Measurements from ENCODE around the gene DLG3. TPM values are rescaled to one million over a fixed set of nuclear protein-coding genes. Genes with fewer than 3 reads are reported as not detected.

The DLG3 gene
- total and polyA plus RNA-seq, 4 experiments from 2014 or later, result 5.3 to 14.2 (median 12.0) TPM

- ChIA-PET POLR2A (ENCODE audit: partially characterized antibody) (no interaction called here), CTCF (ENCODE audit: partially characterized antibody) (no interaction called here)
- no peak for DNase-seq
- Histone ChIP-seq H3K36me3 (ENCODE audit: insufficient read depth, low read length) (no peaks in the 10 kb centered on the region), H3K4me3 (ENCODE audit: low read length in 2 of 2) (no peak overlapping the region), H3K9me3 (ENCODE audit: control insufficient read depth in 1 of 2, low read length in 2 of 2) (no peaks in the 10 kb centered on the region), H3K27me3 (ENCODE audit: insufficient read depth, low read length) (no peaks in the 10 kb centered on the region), H3K4me1 (ENCODE audit: insufficient read depth, low read length) (no peaks in the 10 kb centered on the region), H3K27ac (ENCODE audit: low read depth, low read length) (no peak overlapping the region)
- no peaks in the 10 kb centered on the region for H3K4me1 Mint-ChIP-seq
- no peak overlapping the region for H3K4me3 Mint-ChIP-seq
- H3K9me3 Mint-ChIP-seq, result no peaks in the 10 kb centered on the region
- H3K36me3 Mint-ChIP-seq, result no peaks in the 10 kb centered on the region
- no peaks in the 10 kb centered on the region for H3K27me3 Mint-ChIP-seq
- H3K27ac Mint-ChIP-seq, result no peak overlapping the region
- intact Hi-C loops (cut with micrococcal nuclease), result no loop called here
These were observed 23.0 kb upstream of the DLG3 start for GRCh38 chrX:70421618-70422017.

- Histone ChIP-seq H3K27me3 (ENCODE audit: insufficient read depth, low read length) (no peaks in the 10 kb centered on the region), H3K27ac (ENCODE audit: low read depth, low read length) (no peak within 1 kb of the TSS), H3K4me3 (ENCODE audit: low read length in 2 of 2) (no peak within 1 kb of the TSS), H3K4me1 (ENCODE audit: insufficient read depth, low read length) (no peaks in the 10 kb centered on the region), H3K9me3 (ENCODE audit: control insufficient read depth in 1 of 2, low read length in 2 of 2) (no peaks in the 10 kb centered on the region), H3K36me3 (ENCODE audit: insufficient read depth, low read length) (no peaks in the 10 kb centered on the region)
- intact Hi-C loops (cut with micrococcal nuclease), result no loop called here
- Mint-ChIP-seq H3K27ac (no peak within 1 kb of the TSS), H3K36me3 (no peaks in the 10 kb centered on the region), H3K4me3 (no peak within 1 kb of the TSS), H3K4me1 (no peaks in the 10 kb centered on the region), H3K27me3 (no peaks in the 10 kb centered on the region), H3K9me3 (no peaks in the 10 kb centered on the region)
- POLR2A ChIA-PET (ENCODE audit: partially characterized antibody), result no interaction called here
- CTCF ChIA-PET (ENCODE audit: partially characterized antibody), result interaction anchor here (0.8 kb wide), 1 partner anchor 9 kb away, joined by 3 read pairs; no protein-coding TSS in a partner anchor
- DNase-seq, result no peak
These were observed 21.7 kb upstream of the DLG3 start, which contains the start of gene GDPD2 for GRCh38 chrX:70422851-70423341. Gene GDPD2 (plus strand): TSS chrX:70423314. CDS start chrX:70424985, 1,671 bp downstream.

GRCh38 chrX:70423936-70424675 is 20.5 kb upstream of the DLG3 start:
- Mint-ChIP-seq H3K36me3 (no peaks in the 10 kb centered on the region), H3K4me3 (no peak overlapping the region), H3K4me1 (no peaks in the 10 kb centered on the region), H3K9me3 (no peaks in the 10 kb centered on the region), H3K27ac (no peak overlapping the region), H3K27me3 (peaks cover 0 to 2% of the 10 kb centered on the region in 2 donors)
- no peaks in the 10 kb centered on the region for H3K9me3 ChIP-seq (ENCODE audit: control insufficient read depth in 1 of 2, low read length in 2 of 2)
- no peak overlapping the region for H3K27ac ChIP-seq (ENCODE audit: low read depth, low read length)
- CTCF ChIA-PET (ENCODE audit: partially characterized antibody), result interaction anchor here (0.8 kb wide), 1 partner anchor 10 kb away, joined by 3 read pairs; no protein-coding TSS in a partner anchor
- no peaks in the 10 kb centered on the region for H3K27me3 ChIP-seq (ENCODE audit: insufficient read depth, low read length)
- DNase-seq, result no peak
- POLR2A ChIA-PET (ENCODE audit: partially characterized antibody), result no interaction called here
- H3K4me1 ChIP-seq (ENCODE audit: insufficient read depth, low read length), result no peaks in the 10 kb centered on the region
- intact Hi-C loops (cut with micrococcal nuclease), result no loop called here
- no peak overlapping the region for H3K4me3 ChIP-seq (ENCODE audit: low read length in 2 of 2)
- H3K36me3 ChIP-seq (ENCODE audit: insufficient read depth, low read length), result no peaks in the 10 kb centered on the region

GRCh38 chrX:70424801-70425200 is 19.8 kb upstream of the DLG3 start:
- POLR2A ChIA-PET (ENCODE audit: partially characterized antibody), result no interaction called here
- intact Hi-C loops (cut with micrococcal nuclease), result no loop called here
- H3K27me3 ChIP-seq (ENCODE audit: insufficient read depth, low read length), result no peaks in the 10 kb centered on the region

GRCh38 chrX:70426286-70427278 is 18.1 kb upstream of the DLG3 start:
- no peak overlapping the region for H3K4me3 ChIP-seq (ENCODE audit: low read length in 2 of 2)
- Mint-ChIP-seq H3K9me3 (no peaks in the 10 kb centered on the region), H3K36me3 (no peaks in the 10 kb centered on the region), H3K27ac (no peak overlapping the region), H3K4me1 (no peaks in the 10 kb centered on the region), H3K27me3 (peaks cover 0 to 2% of the 10 kb centered on the region in 2 donors), H3K4me3 (no peak overlapping the region)
- ChIA-PET POLR2A (ENCODE audit: partially characterized antibody) (no interaction called here), CTCF (ENCODE audit: partially characterized antibody) (no interaction called here)
- DNase-seq, result no peak
- no peaks in the 10 kb centered on the region for H3K27me3 ChIP-seq (ENCODE audit: insufficient read depth, low read length)
- H3K27ac ChIP-seq (ENCODE audit: low read depth, low read length), result no peak overlapping the region
- no peaks in the 10 kb centered on the region for H3K9me3 ChIP-seq (ENCODE audit: control insufficient read depth in 1 of 2, low read length in 2 of 2)
- H3K4me1 ChIP-seq (ENCODE audit: insufficient read depth, low read length), result no peaks in the 10 kb centered on the region
- H3K36me3 ChIP-seq (ENCODE audit: insufficient read depth, low read length), result no peaks in the 10 kb centered on the region
- intact Hi-C loops (cut with micrococcal nuclease), result no loop called here

More at GRCh38 chrX:70424801-70425200, 19.8 kb upstream of the DLG3 start:
- no peak overlapping the region for H3K4me3 ChIP-seq (ENCODE audit: low read length in 2 of 2)
- Mint-ChIP-seq H3K4me1 (no peaks in the 10 kb centered on the region), H3K27ac (no peak overlapping the region), H3K36me3 (no peaks in the 10 kb centered on the region), H3K4me3 (no peak overlapping the region), H3K9me3 (no peaks in the 10 kb centered on the region), H3K27me3 (peaks cover 0 to 2% of the 10 kb centered on the region in 2 donors)
- no peak overlapping the region for H3K27ac ChIP-seq (ENCODE audit: low read depth, low read length)
- no peaks in the 10 kb centered on the region for H3K9me3 ChIP-seq (ENCODE audit: control insufficient read depth in 1 of 2, low read length in 2 of 2)
- CTCF ChIA-PET (ENCODE audit: partially characterized antibody), result no interaction called here
- no peak for DNase-seq
- H3K36me3 ChIP-seq (ENCODE audit: insufficient read depth, low read length), result no peaks in the 10 kb centered on the region
- H3K4me1 ChIP-seq (ENCODE audit: insufficient read depth, low read length), result no peaks in the 10 kb centered on the region

- H3K36me3 Mint-ChIP-seq, result no peaks in the 10 kb centered on the region
- POLR2A ChIA-PET (ENCODE audit: partially characterized antibody), result no interaction called here
- CTCF ChIA-PET (ENCODE audit: partially characterized antibody), result no interaction called here
- peaks cover 0 to 2% of the 10 kb centered on the region in 2 donors for H3K27me3 Mint-ChIP-seq
- H3K27ac ChIP-seq (ENCODE audit: low read depth, low read length), result no peak overlapping the region
- no peaks in the 10 kb centered on the region for H3K9me3 Mint-ChIP-seq
- H3K36me3 ChIP-seq (ENCODE audit: insufficient read depth, low read length), result no peaks in the 10 kb centered on the region
- no peaks in the 10 kb centered on the region for H3K9me3 ChIP-seq (ENCODE audit: control insufficient read depth in 1 of 2, low read length in 2 of 2)
- H3K27me3 ChIP-seq (ENCODE audit: insufficient read depth, low read length), result no peaks in the 10 kb centered on the region
- intact Hi-C loops (cut with micrococcal nuclease), result no loop called here
- H3K4me3 Mint-ChIP-seq, result no peak overlapping the region
- H3K4me1 Mint-ChIP-seq, result no peaks in the 10 kb centered on the region
- no peak overlapping the region for H3K4me3 ChIP-seq (ENCODE audit: low read length in 2 of 2)
- DNase-seq, result no peak
- no peaks in the 10 kb centered on the region for H3K4me1 ChIP-seq (ENCODE audit: insufficient read depth, low read length)
- H3K27ac Mint-ChIP-seq, result no peak overlapping the region
These were observed 17.3 kb upstream of the DLG3 start for GRCh38 chrX:70427365-70427764.

GRCh38 chrX:70429759-70430158 is 14.9 kb upstream of the DLG3 start:
- POLR2A ChIA-PET (ENCODE audit: partially characterized antibody), result no interaction called here

More at GRCh38 chrX:70429759-70430158, 14.9 kb upstream of the DLG3 start:
- no peak overlapping the region for H3K27ac ChIP-seq (ENCODE audit: low read depth, low read length)
- no peaks in the 10 kb centered on the region for H3K27me3 ChIP-seq (ENCODE audit: insufficient read depth, low read length)
- no peaks in the 10 kb centered on the region for H3K36me3 ChIP-seq (ENCODE audit: insufficient read depth, low read length)
- DNase-seq, result no peak
- no peak overlapping the region for H3K4me3 Mint-ChIP-seq
- no peaks in the 10 kb centered on the region for H3K9me3 Mint-ChIP-seq
- CTCF ChIA-PET (ENCODE audit: partially characterized antibody), result no interaction called here
- H3K27me3 Mint-ChIP-seq, result peaks cover 0 to 2% of the 10 kb centered on the region in 2 donors
- H3K36me3 Mint-ChIP-seq, result peaks cover 0 to 3% of the 10 kb centered on the region in 2 donors
- peaks cover 2 to 13% (median 7%) of the 10 kb centered on the region in 4 donors for H3K4me1 Mint-ChIP-seq
- H3K4me3 ChIP-seq (ENCODE audit: low read length in 2 of 2), result no peak overlapping the region
- H3K4me1 ChIP-seq (ENCODE audit: insufficient read depth, low read length), result peaks cover 7% of the 10 kb centered on the region
- H3K9me3 ChIP-seq (ENCODE audit: control insufficient read depth in 1 of 2, low read length in 2 of 2), result no peaks in the 10 kb centered on the region
- intact Hi-C loops (cut with micrococcal nuclease), result loop anchor here (5.0 to 10.0 kb wide), 3 partner anchors 105 to 937 kb away; partner anchors contain the start of gene KIF4A
- no peak overlapping the region for H3K27ac Mint-ChIP-seq
